OCI-LY1 (cell line): ENCODE measurements around the gene HGFAC.

Experiments used
- H2AFZ ChIP-seq: fragments of 200-600 bp; sonication (generic), shearing (Covaris generic); 2 replicates; pipeline ENCODE4 v1.6.0; 2014; ENCODE audit warnings: antibody characterized with exemption, mild to moderate bottlenecking, low read length
- H3F3A ChIP-seq: fragments of 200-600 bp; sonication (generic), shearing (Covaris generic); 2 replicates; pipeline ENCODE4 v1.6.0; 2014; ENCODE audit warnings: mild to moderate bottlenecking, antibody characterized with exemption, low read length, moderate library complexity; ENCODE audit not compliant: insufficient read depth
- H3K27ac ChIP-seq: fragments of 200-600 bp; sonication (generic); 2 replicates; pipeline ENCODE4 v1.5.1; 2014; ENCODE audit warnings: low read length, mixed run types, mild to moderate bottlenecking, low read depth; ENCODE audit not compliant: poor library complexity, severe bottlenecking
- H3K27me3 ChIP-seq: fragments of 200-600 bp; sonication (generic); 2 replicates; pipeline ENCODE4 v1.6.0; 2014; ENCODE audit warnings: antibody characterized with exemption, mild to moderate bottlenecking, low read length, moderate library complexity; ENCODE audit not compliant: insufficient read depth
- H3K36me3 ChIP-seq: fragments of 200-600 bp; sonication (generic); 2 replicates; pipeline ENCODE4 v1.6.1; 2014; ENCODE audit warnings: mild to moderate bottlenecking, antibody characterized with exemption, low read length, moderate library complexity, mixed read lengths; ENCODE audit not compliant: insufficient read depth
- H3K4me1 ChIP-seq: fragments of 200-600 bp; sonication (generic); 2 replicates; pipeline ENCODE4 v1.5.1; 2014; ENCODE audit warnings: mild to moderate bottlenecking, low read length, moderate library complexity; ENCODE audit not compliant: insufficient read depth, severe bottlenecking
- H3K4me2 ChIP-seq: fragments of 200-600 bp; sonication (generic), shearing (Covaris generic); 2 replicates; pipeline ENCODE4 v1.6.1; 2014; ENCODE audit warnings: low read length
- H3K4me3 ChIP-seq: fragments of 200-600 bp; sonication (generic); 2 replicates; pipeline ENCODE4 v1.5.1; 2014; ENCODE audit warnings: low read length, low read depth, mild to moderate bottlenecking, mixed read lengths; ENCODE audit not compliant: poor library complexity, severe bottlenecking
- H3K79me2 ChIP-seq: fragments of 200-600 bp; shearing (Covaris generic); 2 replicates; pipeline ENCODE4 v1.6.1; 2016; ENCODE audit warnings: mixed run types, low read length, mixed read lengths; ENCODE audit not compliant: insufficient read depth
- H3K9ac ChIP-seq: fragments of 200-600 bp; sonication (generic), shearing (Covaris generic); 2 replicates; pipeline ENCODE4 v1.6.1; 2014; ENCODE audit warnings: mild to moderate bottlenecking, low read length, mixed read lengths
- H3K9me2 ChIP-seq: fragments of 200-600 bp; sonication (generic), shearing (Covaris generic); 2 replicates; pipeline ENCODE4 v1.6.1; 2014; ENCODE audit warnings: low read depth, mild to moderate bottlenecking, low read length, mixed read lengths
- H3K9me3 ChIP-seq: fragments of 200-600 bp; shearing (Covaris generic); 2 replicates; pipeline ENCODE4 v1.6.1; 2014; ENCODE audit warnings: low read length, mixed read lengths
- H4K20me1 ChIP-seq: fragments of 200-600 bp; sonication (generic), shearing (Covaris generic); 2 replicates; pipeline ENCODE4 v1.6.0; 2016; ENCODE audit warnings: mild to moderate bottlenecking, low read length; ENCODE audit not compliant: insufficient read depth
- CTCF ChIP-seq: fragments of 200-600 bp; sonication (generic), shearing (Covaris generic); IDR thresholded peaks from 2 replicates; pipeline ENCODE4 v1.5.1; 2017; ENCODE audit warnings: mild to moderate bottlenecking, antibody characterized with exemption, low read length, moderate library complexity, mixed read lengths
- EZH2 ChIP-seq: fragments of 200-600 bp; sonication (generic), shearing (Covaris generic); IDR thresholded peaks from 2 replicates; pipeline ENCODE4 v1.8.0; 2017; ENCODE audit warnings: borderline replicate concordance, mixed run types, mild to moderate bottlenecking, antibody characterized with exemption, low read length, moderate library complexity, mixed read lengths

HGFAC gene

GRCh38 chr4:3413675-3414420 lies 27.9 kb upstream of the HGFAC start:
- Histone ChIP-seq H3K79me2 (no peaks in the 10 kb centered on the region), H3K27ac (no peak overlapping the region), H3F3A (no peaks in the 10 kb centered on the region), H2AFZ (no peak overlapping the region), H3K36me3 (no peaks in the 10 kb centered on the region), H3K9me3 (no peaks in the 10 kb centered on the region), H4K20me1 (no peaks in the 10 kb centered on the region), H3K27me3 (no peaks in the 10 kb centered on the region), H3K4me2 (no peak overlapping the region), H3K4me3 (no peak overlapping the region), H3K4me1 (no peaks in the 10 kb centered on the region), H3K9ac (no peak overlapping the region), H3K9me2 (no peaks in the 10 kb centered on the region)
- TF ChIP-seq CTCF (no peak), EZH2 (no peak)

DNA sequence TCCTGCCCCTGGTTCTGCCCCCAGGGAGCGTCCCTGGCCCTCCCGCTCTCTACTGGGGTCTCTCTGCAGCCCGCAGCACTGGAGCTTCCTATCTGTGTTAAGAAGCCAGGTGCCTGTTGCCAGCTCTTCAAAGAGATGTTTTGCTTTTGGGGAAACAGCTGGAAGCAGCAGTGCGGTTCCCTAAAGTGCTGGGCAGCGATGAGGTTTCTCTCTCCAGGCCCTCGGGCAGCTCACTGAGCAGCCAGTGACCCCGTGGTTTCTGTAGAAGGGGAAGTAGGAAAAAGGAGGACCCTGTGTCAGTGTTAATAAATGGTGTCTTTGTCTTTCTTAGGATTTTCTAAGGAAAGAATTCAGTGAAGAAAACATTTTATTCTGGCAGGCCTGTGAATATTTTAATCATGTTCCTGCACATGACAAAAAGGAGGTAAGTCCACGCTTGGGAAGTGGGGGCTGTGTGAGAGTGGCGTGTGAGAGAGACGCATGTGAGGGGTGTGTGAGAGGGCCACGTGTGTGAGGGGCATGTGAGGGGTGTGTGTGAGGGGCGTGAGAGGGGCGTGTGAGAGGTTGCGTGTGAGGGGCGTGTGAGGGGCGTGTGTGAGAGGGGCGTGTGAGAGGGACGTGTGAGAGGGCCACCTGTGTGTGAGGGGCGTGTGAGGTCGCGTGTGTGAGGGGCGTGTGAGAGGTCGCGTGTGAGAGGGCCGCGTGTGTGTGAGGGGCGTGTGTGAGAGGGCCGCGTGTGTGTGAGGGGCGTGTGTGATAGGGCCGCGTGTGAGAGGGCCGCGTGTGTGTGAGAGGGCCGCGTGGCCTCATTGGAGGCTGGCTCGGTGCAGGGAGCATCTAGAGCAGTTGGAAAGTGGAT lies 27.1 kb upstream of the HGFAC start:
- no peak overlapping the region for H3K4me2 ChIP-seq
- no peaks in the 10 kb centered on the region for H3K9me3 ChIP-seq
- H3K27ac ChIP-seq, result no peak overlapping the region
- H3K4me3 ChIP-seq, result no peak overlapping the region
- no peak overlapping the region for H3K9ac ChIP-seq
- TF ChIP-seq CTCF (no peak), EZH2 (no peak)
- H3K4me1 ChIP-seq, result no peaks in the 10 kb centered on the region
- no peaks in the 10 kb centered on the region for H3K36me3 ChIP-seq
- no peak overlapping the region for H2AFZ ChIP-seq
- H3K27me3 ChIP-seq, result no peaks in the 10 kb centered on the region
- no peaks in the 10 kb centered on the region for H3K9me2 ChIP-seq
- no peaks in the 10 kb centered on the region for H3K79me2 ChIP-seq
- H3F3A ChIP-seq, result no peaks in the 10 kb centered on the region
- no peaks in the 10 kb centered on the region for H4K20me1 ChIP-seq

DNA sequence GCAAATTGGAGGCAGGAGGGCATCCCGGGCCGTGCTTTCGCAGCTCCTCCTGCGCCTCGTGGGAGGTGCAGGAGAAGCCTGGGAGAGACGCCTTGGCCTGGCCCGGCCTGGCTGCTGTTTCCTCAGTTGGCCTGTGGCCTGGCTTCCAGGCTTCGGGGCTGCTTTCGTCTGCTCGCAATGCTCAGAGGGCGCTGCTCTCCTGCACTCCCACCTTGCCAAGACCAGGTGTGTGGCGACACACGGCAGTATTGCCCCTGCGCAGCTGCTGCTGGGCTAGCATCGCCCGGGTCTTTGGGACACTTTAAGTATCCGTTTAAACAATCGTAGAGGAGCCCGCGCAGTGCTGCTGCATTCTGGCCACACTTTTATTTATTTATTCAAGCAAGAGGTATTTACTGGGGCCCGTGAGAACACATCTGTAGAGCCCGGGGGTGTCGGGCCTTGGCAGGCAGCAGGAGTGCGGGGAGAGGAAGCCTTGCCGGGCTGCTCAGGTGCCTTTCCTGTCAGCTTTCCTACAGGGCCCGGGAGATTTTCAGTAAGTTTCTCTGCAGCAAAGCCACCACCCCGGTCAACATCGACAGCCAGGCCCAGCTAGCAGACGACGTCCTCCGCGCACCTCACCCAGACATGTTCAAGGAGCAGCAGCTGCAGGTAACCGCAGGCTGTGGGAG lies 26.2 kb upstream of the HGFAC start:
- no peak overlapping the region for H3K27ac ChIP-seq

More for the DNA sequence above, 26.2 kb upstream of the HGFAC start:
- H4K20me1 ChIP-seq, result no peaks in the 10 kb centered on the region
- H3K9me2 ChIP-seq, result no peaks in the 10 kb centered on the region
- H3K4me3 ChIP-seq, result no peak overlapping the region
- H3F3A ChIP-seq, result no peaks in the 10 kb centered on the region
- no peak overlapping the region for H2AFZ ChIP-seq
- no peaks in the 10 kb centered on the region for H3K9me3 ChIP-seq
- no peak overlapping the region for H3K4me2 ChIP-seq
- no peaks in the 10 kb centered on the region for H3K4me1 ChIP-seq
- H3K27me3 ChIP-seq, result no peaks in the 10 kb centered on the region
- TF ChIP-seq EZH2 (no peak), CTCF (no peak)
- no peaks in the 10 kb centered on the region for H3K36me3 ChIP-seq
- no peak overlapping the region for H3K9ac ChIP-seq
- no peaks in the 10 kb centered on the region for H3K79me2 ChIP-seq
